HepG2 (cell line): Measurements from ENCODE around the gene LZTS2. TPM values are rescaled to one million over a fixed set of nuclear protein-coding genes. Genes with fewer than 3 reads are reported as not detected.

Experiments
- FOSL2 ChIP-seq: sonication (generic); formaldehyde crosslinking; IDR thresholded peaks from 2 replicates; pipeline ENCODE4 v1.4.0; 2020; ENCODE audit warnings: missing genetic modification reagents
- GTF2F1 ChIP-seq: fragments of 150-350 bp; IDR thresholded peaks from 2 replicates; pipeline ENCODE4 v1.6.1; 2014; ENCODE audit warnings: low read length
- HIVEP1 ChIP-seq: sonication (generic); formaldehyde crosslinking; IDR thresholded peaks from 2 replicates; pipeline ENCODE4 v1.4.0; 2020; ENCODE audit warnings: mild to moderate bottlenecking, missing genetic modification reagents
- KDM1A ChIP-seq: IDR thresholded peaks from 2 replicates; pipeline ENCODE4 v1.6.1; 2016; ENCODE audit warnings: missing compliant biosample characterization
- NONO ChIP-seq, 2 experiments: fragments of 450-650 bp in 1 of 2; sonication (generic) in 1 of 2; formaldehyde crosslinking in 1 of 2; IDR thresholded peaks in 1 of 2; conservative IDR thresholded peaks in 1 of 2; 2 replicates each; pipeline versions ENCODE4 v1.6.1 to v1.8.0; 2017 to 2022; ENCODE audit warnings: mild to moderate bottlenecking in 1 of 2, missing genetic modification reagents in 1 of 2, moderate library complexity in 1 of 2
- PAX8 ChIP-seq: sonication (generic); formaldehyde crosslinking; IDR thresholded peaks from 2 replicates; pipeline ENCODE4 v1.8.0; 2022; ENCODE audit warnings: mild to moderate bottlenecking, missing genetic modification reagents, borderline replicate concordance
- PCBP2 ChIP-seq: fragments of 200-400 bp; formaldehyde crosslinking; optimal IDR thresholded peaks from 2 replicates; pipeline ENCODE3; 2018; ENCODE audit warnings: low read length, low read depth; ENCODE audit not compliant: poor library complexity, severe bottlenecking
- POLR2A ChIP-seq, 2 experiments: IDR thresholded peaks; 2 replicates each; pipeline ENCODE4 v1.6.1; 2011; ENCODE audit warnings: low read depth in 2 of 2, low read length in 2 of 2, mild to moderate bottlenecking in 1 of 2, moderate library complexity in 1 of 2; ENCODE audit not compliant: insufficient read depth in 1 of 2
- PRPF4 ChIP-seq: fragments of 200-400 bp; formaldehyde crosslinking; IDR thresholded peaks from 2 replicates; pipeline ENCODE4 v1.6.1; 2016; ENCODE audit warnings: low read length, low read depth; ENCODE audit not compliant: poor library complexity, severe bottlenecking
- RBM39 ChIP-seq: fragments of 200-400 bp; formaldehyde crosslinking; IDR thresholded peaks from one replicate; pipeline ENCODE4 v1.6.1; 2018; ENCODE audit warnings: antibody characterized with exemption, mild to moderate bottlenecking, low read depth, low read length; ENCODE audit not compliant: poor library complexity, severe bottlenecking
- SOX6 ChIP-seq, 2 experiments: fragments of 450-650 bp in 1 of 2; sonication (generic) in 1 of 2; formaldehyde crosslinking in 1 of 2; IDR thresholded peaks; 2 replicates each; pipeline versions ENCODE4 v1.4.0 to v1.6.1; 2017 to 2020; ENCODE audit warnings: antibody characterized with exemption in 1 of 2, mild to moderate bottlenecking in 1 of 2, missing genetic modification reagents in 1 of 2
- ZNF124 ChIP-seq: sonication (generic); formaldehyde crosslinking; IDR thresholded peaks from 2 replicates; pipeline ENCODE4 v1.4.0; 2020; ENCODE audit warnings: missing genetic modification reagents
- ZNF563 ChIP-seq: sonication (generic); formaldehyde crosslinking; IDR thresholded peaks from 2 replicates; pipeline ENCODE4 v1.8.0; 2022; ENCODE audit warnings: mild to moderate bottlenecking, moderate library complexity, missing genetic modification reagents
- ZNF776 ChIP-seq: sonication (generic); formaldehyde crosslinking; IDR thresholded peaks from 2 replicates; pipeline ENCODE4 v1.4.0; 2020; ENCODE audit warnings: mild to moderate bottlenecking, missing genetic modification reagents
- polyA plus RNA-seq, 8 experiments: library from polyadenylated mRNA; depleted of rRNA in 3 of 8; stranded (reverse) in 7 of 8; unstranded in 1 of 8; fragments of >200 nt; fragmentation: Illumina TruSeq in 4 of 8; extraction: Trizol in 4 of 8; gene quantifications; 2 replicates each; pipeline versions ENCODE4 v1.2.1 to v1.2.3, GENCODE V29; 2011 to 2016; ENCODE audit warnings: low read depth in 4 of 8, missing spikeins in 1 of 8, mixed read lengths in 1 of 8; ENCODE audit not compliant: insufficient read depth in 1 of 8
- total RNA-seq, 5 experiments: library from RNA; depleted of rRNA; stranded (reverse); fragments of >200 nt; fragmentation: Illumina TruSeq; extraction: Trizol; gene quantifications; 2 replicates each; pipeline ENCODE4 v1.2.3, GENCODE V29; 2016; ENCODE audit warnings: low read depth in 1 of 5
- TF ChIP-seq, protein P1 (sequence below): IDR thresholded peaks from 2 replicates; pipeline ENCODE4 v1.4.0; 2020; ENCODE audit warnings: mild to moderate bottlenecking, missing genetic modification reagents
- TF ChIP-seq, protein P2 (sequence below): sonication (generic); formaldehyde crosslinking; IDR thresholded peaks from 2 replicates; pipeline ENCODE4 v1.4.0; 2020; ENCODE audit warnings: missing genetic modification reagents
- TF ChIP-seq, protein P3 (sequence below): sonication (generic); IDR thresholded peaks from 2 replicates; pipeline ENCODE4 v1.6.1; 2016; ENCODE audit warnings: low read depth, borderline replicate concordance
- TF ChIP-seq, protein P4 (sequence below): sonication (generic); formaldehyde crosslinking; IDR thresholded peaks from 2 replicates; pipeline ENCODE4 v1.9.0; 2021; ENCODE audit warnings: missing genetic modification reagents, borderline replicate concordance

The LZTS2 gene
- total and polyA plus RNA-seq, 2 of the 13 experiments (the other 11 are each of a cell fraction or from before 2014, with no cell fraction given): 43.6 to 65.6 TPM

DNA sequence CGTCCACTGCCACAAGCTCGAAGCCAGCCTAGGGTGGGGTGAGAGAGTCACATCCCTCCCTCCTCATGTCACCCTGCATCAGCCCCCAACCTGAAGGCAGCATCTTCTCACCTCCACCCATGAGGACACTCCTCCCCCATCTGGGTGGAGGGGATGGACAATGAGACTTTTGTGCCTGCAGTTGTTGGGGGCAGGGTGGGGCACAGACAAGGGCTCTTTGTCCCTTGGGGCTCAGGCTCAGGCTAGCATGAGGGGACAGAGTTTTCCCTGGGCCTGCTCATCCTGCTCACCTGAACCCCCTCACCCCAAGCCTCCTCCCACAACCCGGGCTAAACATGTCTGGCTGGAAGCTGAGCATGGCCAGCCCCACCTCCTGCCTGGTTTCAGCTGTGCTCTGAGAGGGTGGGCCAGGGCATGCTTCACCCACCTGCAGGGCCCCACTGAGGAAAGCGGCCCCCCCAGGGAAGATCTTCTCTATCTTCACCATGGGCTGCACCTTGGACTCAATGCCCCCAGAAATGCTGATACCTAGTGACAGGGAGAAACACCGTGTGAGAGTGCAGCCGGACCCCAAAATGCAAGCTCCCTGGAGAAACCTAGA, 9.3 kb downstream of the LZTS2 start (continued):
- TF ChIP-seq, protein P1, sequence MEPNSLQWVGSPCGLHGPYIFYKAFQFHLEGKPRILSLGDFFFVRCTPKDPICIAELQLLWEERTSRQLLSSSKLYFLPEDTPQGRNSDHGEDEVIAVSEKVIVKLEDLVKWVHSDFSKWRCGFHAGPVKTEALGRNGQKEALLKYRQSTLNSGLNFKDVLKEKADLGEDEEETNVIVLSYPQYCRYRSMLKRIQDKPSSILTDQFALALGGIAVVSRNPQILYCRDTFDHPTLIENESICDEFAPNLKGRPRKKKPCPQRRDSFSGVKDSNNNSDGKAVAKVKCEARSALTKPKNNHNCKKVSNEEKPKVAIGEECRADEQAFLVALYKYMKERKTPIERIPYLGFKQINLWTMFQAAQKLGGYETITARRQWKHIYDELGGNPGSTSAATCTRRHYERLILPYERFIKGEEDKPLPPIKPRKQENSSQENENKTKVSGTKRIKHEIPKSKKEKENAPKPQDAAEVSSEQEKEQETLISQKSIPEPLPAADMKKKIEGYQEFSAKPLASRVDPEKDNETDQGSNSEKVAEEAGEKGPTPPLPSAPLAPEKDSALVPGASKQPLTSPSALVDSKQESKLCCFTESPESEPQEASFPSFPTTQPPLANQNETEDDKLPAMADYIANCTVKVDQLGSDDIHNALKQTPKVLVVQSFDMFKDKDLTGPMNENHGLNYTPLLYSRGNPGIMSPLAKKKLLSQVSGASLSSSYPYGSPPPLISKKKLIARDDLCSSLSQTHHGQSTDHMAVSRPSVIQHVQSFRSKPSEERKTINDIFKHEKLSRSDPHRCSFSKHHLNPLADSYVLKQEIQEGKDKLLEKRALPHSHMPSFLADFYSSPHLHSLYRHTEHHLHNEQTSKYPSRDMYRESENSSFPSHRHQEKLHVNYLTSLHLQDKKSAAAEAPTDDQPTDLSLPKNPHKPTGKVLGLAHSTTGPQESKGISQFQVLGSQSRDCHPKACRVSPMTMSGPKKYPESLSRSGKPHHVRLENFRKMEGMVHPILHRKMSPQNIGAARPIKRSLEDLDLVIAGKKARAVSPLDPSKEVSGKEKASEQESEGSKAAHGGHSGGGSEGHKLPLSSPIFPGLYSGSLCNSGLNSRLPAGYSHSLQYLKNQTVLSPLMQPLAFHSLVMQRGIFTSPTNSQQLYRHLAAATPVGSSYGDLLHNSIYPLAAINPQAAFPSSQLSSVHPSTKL (CRISPR knock-in tag): 0 out of 2 replicates have a peak, but pooled peaks have one; percentile 19
- peak; percentile 63 for TF ChIP-seq RBM39
- no peak for TF ChIP-seq ZNF124
- TF ChIP-seq PRPF4: peak; percentile 91
- no peak for TF ChIP-seq GTF2F1
- TF ChIP-seq, protein P2, sequence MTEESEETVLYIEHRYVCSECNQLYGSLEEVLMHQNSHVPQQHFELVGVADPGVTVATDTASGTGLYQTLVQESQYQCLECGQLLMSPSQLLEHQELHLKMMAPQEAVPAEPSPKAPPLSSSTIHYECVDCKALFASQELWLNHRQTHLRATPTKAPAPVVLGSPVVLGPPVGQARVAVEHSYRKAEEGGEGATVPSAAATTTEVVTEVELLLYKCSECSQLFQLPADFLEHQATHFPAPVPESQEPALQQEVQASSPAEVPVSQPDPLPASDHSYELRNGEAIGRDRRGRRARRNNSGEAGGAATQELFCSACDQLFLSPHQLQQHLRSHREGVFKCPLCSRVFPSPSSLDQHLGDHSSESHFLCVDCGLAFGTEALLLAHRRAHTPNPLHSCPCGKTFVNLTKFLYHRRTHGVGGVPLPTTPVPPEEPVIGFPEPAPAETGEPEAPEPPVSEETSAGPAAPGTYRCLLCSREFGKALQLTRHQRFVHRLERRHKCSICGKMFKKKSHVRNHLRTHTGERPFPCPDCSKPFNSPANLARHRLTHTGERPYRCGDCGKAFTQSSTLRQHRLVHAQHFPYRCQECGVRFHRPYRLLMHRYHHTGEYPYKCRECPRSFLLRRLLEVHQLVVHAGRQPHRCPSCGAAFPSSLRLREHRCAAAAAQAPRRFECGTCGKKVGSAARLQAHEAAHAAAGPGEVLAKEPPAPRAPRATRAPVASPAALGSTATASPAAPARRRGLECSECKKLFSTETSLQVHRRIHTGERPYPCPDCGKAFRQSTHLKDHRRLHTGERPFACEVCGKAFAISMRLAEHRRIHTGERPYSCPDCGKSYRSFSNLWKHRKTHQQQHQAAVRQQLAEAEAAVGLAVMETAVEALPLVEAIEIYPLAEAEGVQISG: peak; percentile 31; the same call in 1 of the 2 replicates
- no peak for TF ChIP-seq PAX8 (CRISPR knock-in tag)
- no peak for TF ChIP-seq NONO (IDR thresholded peaks at IDR 0.05)
- TF ChIP-seq NONO (CRISPR knock-in tag; conservative IDR thresholded peaks at IDR 0.05): 0 out of 2 replicates have a peak, but pooled peaks have one; percentile 36
- no peak for TF ChIP-seq SOX6 (IDR thresholded peaks at IDR 0.05)
- peak; percentile 90 for TF ChIP-seq SOX6 (CRISPR knock-in tag; IDR thresholded peaks at IDR 0.05)
- TF ChIP-seq POLR2A (IDR thresholded peaks at IDR 0.05; ENCODE audit: insufficient read depth in 1 of 2, low read depth in 2 of 2, low read length in 2 of 2): 0 out of 4 replicates have a peak, but pooled peaks of 1 of the 2 experiments have one; percentile 32
- TF ChIP-seq PCBP2: no peak
- peak; percentile 76; the same call in 1 of the 2 replicates for TF ChIP-seq ZNF776 (CRISPR knock-in tag)
- peak; percentile 44 for TF ChIP-seq FOSL2 (CRISPR knock-in tag)
- TF ChIP-seq ZNF563 (CRISPR knock-in tag): 0 out of 2 replicates have a peak, but pooled peaks have one; percentile 41
- TF ChIP-seq, protein P3, sequence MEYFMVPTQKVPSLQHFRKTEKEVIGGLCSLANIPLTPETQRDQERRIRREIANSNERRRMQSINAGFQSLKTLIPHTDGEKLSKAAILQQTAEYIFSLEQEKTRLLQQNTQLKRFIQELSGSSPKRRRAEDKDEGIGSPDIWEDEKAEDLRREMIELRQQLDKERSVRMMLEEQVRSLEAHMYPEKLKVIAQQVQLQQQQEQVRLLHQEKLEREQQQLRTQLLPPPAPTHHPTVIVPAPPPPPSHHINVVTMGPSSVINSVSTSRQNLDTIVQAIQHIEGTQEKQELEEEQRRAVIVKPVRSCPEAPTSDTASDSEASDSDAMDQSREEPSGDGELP: peak; percentile 47; the same call in 1 of the 2 replicates
- TF ChIP-seq, protein P4, sequence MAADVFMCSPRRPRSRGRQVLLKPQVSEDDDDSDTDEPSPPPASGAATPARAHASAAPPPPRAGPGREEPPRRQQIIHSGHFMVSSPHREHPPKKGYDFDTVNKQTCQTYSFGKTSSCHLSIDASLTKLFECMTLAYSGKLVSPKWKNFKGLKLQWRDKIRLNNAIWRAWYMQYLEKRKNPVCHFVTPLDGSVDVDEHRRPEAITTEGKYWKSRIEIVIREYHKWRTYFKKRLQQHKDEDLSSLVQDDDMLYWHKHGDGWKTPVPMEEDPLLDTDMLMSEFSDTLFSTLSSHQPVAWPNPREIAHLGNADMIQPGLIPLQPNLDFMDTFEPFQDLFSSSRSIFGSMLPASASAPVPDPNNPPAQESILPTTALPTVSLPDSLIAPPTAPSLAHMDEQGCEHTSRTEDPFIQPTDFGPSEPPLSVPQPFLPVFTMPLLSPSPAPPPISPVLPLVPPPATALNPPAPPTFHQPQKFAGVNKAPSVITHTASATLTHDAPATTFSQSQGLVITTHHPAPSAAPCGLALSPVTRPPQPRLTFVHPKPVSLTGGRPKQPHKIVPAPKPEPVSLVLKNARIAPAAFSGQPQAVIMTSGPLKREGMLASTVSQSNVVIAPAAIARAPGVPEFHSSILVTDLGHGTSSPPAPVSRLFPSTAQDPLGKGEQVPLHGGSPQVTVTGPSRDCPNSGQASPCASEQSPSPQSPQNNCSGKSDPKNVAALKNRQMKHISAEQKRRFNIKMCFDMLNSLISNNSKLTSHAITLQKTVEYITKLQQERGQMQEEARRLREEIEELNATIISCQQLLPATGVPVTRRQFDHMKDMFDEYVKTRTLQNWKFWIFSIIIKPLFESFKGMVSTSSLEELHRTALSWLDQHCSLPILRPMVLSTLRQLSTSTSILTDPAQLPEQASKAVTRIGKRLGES: no peak
- TF ChIP-seq KDM1A (CRISPR knock-in tag): peak; percentile 75; the same call in 1 of the 2 replicates
- 0 out of 2 replicates have a peak, but pooled peaks have one; percentile 31 for TF ChIP-seq HIVEP1 (CRISPR knock-in tag)
